Liver (tissue), 9 donors: Measurements from ENCODE around the gene ACIN1. TPM values are rescaled to one million over a fixed set of nuclear protein-coding genes. Genes with fewer than 3 reads are reported as not detected.

Source experiments
- DNase-seq: peaks from one replicate; pipeline ENCODE4 v3.0.0-alpha.2; 2017; ENCODE audit warnings: low spot score
- H3K27ac ChIP-seq, 2 donors: one replicate each; pipeline ENCODE4 v1.7.0; 2013; ENCODE audit warnings: inconsistent platforms in 2 of 2, low read length in 2 of 2, control low read depth in 1 of 2, low read depth in 1 of 2, mild to moderate bottlenecking in 1 of 2
- H3K27me3 ChIP-seq, 4 donors: one replicate each; pipeline versions ENCODE4 v1.6.1 to v1.7.0; 2013; ENCODE audit warnings: low read length in 3 of 4, inconsistent platforms in 1 of 4, mild to moderate bottlenecking in 1 of 4, moderate library complexity in 1 of 4; ENCODE audit not compliant: control insufficient read depth in 4 of 4, insufficient read depth in 4 of 4
- H3K36me3 ChIP-seq, 4 donors: one replicate each; pipeline versions ENCODE4 v1.6.1 to v1.7.0; 2013; ENCODE audit warnings: low read length in 3 of 4, mild to moderate bottlenecking in 3 of 4, low read depth in 1 of 4, moderate library complexity in 1 of 4; ENCODE audit not compliant: control insufficient read depth in 4 of 4, insufficient read depth in 3 of 4
- H3K4me1 ChIP-seq, 4 donors: one replicate each; pipeline versions ENCODE4 v1.6.1 to v1.7.0; 2013; ENCODE audit warnings: low read length in 3 of 4, mild to moderate bottlenecking in 3 of 4, moderate library complexity in 1 of 4; ENCODE audit not compliant: control insufficient read depth in 4 of 4, insufficient read depth in 4 of 4
- H3K4me3 ChIP-seq, 3 donors: one replicate each; pipeline versions ENCODE4 v1.6.1 to v1.7.0; 2013; ENCODE audit warnings: low read length in 3 of 3, control low read depth in 1 of 3, low read depth in 1 of 3, mild to moderate bottlenecking in 1 of 3
- H3K9ac ChIP-seq, 2 donors: one replicate each; pipeline ENCODE4 v1.7.0; 2013; ENCODE audit warnings: low read length in 2 of 2, mild to moderate bottlenecking in 2 of 2, moderate library complexity in 2 of 2, control low read depth in 1 of 2, low read depth in 1 of 2
- H3K9me3 ChIP-seq, 4 donors: one replicate each; pipeline versions ENCODE4 v1.6.1 to v1.7.0; 2013; ENCODE audit warnings: low read length in 3 of 4; ENCODE audit not compliant: control insufficient read depth in 4 of 4
- EGR1 ChIP-seq, 2 donors: IDR thresholded peaks; 2 replicates each; pipeline ENCODE4 v1.6.1; 2016 to 2018; ENCODE audit warnings: antibody characterized with exemption in 2 of 2, low read depth in 2 of 2
- FOXA1 ChIP-seq: IDR thresholded peaks from 2 replicates; pipeline ENCODE4 v1.6.1; 2016; ENCODE audit warnings: antibody characterized with exemption
- GABPA ChIP-seq, 2 donors: IDR thresholded peaks in 1 of 2; conservative IDR thresholded peaks in 1 of 2; 2 replicates each; pipeline ENCODE4 v1.6.1; 2016; ENCODE audit warnings: antibody characterized with exemption in 2 of 2, mild to moderate bottlenecking in 1 of 2, moderate library complexity in 1 of 2
- HNF4A ChIP-seq, 2 donors: conservative IDR thresholded peaks; 2 replicates each; pipeline ENCODE4 v1.6.1; 2016; ENCODE audit warnings: antibody characterized with exemption in 2 of 2, mild to moderate bottlenecking in 2 of 2
- HNF4G ChIP-seq: IDR thresholded peaks from 2 replicates; pipeline ENCODE4 v1.6.1; 2016; ENCODE audit warnings: antibody characterized with exemption
- JUND ChIP-seq, 2 donors: IDR thresholded peaks; 2 replicates each; pipeline ENCODE4 v1.6.1; 2016; ENCODE audit warnings: antibody characterized with exemption in 2 of 2
- NR2F2 ChIP-seq: IDR thresholded peaks from 2 replicates; pipeline ENCODE4 v1.6.1; 2016; ENCODE audit warnings: antibody characterized with exemption
- RAD21 ChIP-seq, 2 donors: IDR thresholded peaks; 2 replicates each; pipeline ENCODE4 v1.6.1; 2016; ENCODE audit warnings: antibody characterized with exemption in 2 of 2, mild to moderate bottlenecking in 2 of 2
- RXRA ChIP-seq, 2 donors: IDR thresholded peaks; 2 replicates each; pipeline ENCODE4 v1.6.1; 2017 to 2018; ENCODE audit warnings: antibody characterized with exemption in 2 of 2, mild to moderate bottlenecking in 1 of 2
- SP1 ChIP-seq: IDR thresholded peaks from 2 replicates; pipeline ENCODE4 v1.6.1; 2018; ENCODE audit warnings: antibody characterized with exemption, mild to moderate bottlenecking
- TAF1 ChIP-seq: conservative IDR thresholded peaks from 2 replicates; pipeline ENCODE4 v1.6.1; 2016; ENCODE audit warnings: antibody characterized with exemption, mild to moderate bottlenecking
- YY1 ChIP-seq: IDR thresholded peaks from 2 replicates; pipeline ENCODE4 v1.6.1; 2016; ENCODE audit warnings: antibody characterized with exemption, mild to moderate bottlenecking
- WGBS: extraction: QIAGEN DNeasy Blood & Tissue Kit; methylation state at CpG from one replicate; pipeline ENCODE4 v1.1.7; 2013; 5-methylcytosine and 5-hydroxymethylcytosine counted together
- polyA plus RNA-seq, 2 donors: library from polyadenylated mRNA; stranded (reverse) in 1 of 2; unstranded in 1 of 2; fragments of 200-250 nt in 1 of 2; fragments of >200 nt in 1 of 2; fragmentation: Nextera tagmentation in 1 of 2; extraction: Ambion mirVana in 1 of 2; gene quantifications; one replicate each; pipeline versions ENCODE4 v1.2.1 to v1.2.3, GENCODE V29; 2013 to 2015
- total RNA-seq, 2 donors: library from RNA; depleted of rRNA; stranded (reverse); fragments of >200 nt; gene quantifications; one replicate each; pipeline ENCODE4 v1.2.3, GENCODE V29; 2014
- TF ChIP-seq, protein P1 (sequence below): IDR thresholded peaks from 2 replicates; pipeline ENCODE4 v1.6.1; 2016; ENCODE audit warnings: antibody characterized with exemption, mild to moderate bottlenecking
- TF ChIP-seq, protein P2 (sequence below): IDR thresholded peaks from 2 replicates; pipeline ENCODE4 v1.6.1; 2016; ENCODE audit warnings: antibody characterized with exemption
- TF ChIP-seq, protein P3 (sequence below): fragments of 150-350 bp; IDR thresholded peaks from 2 replicates; pipeline ENCODE4 v1.5.1; 2017; ENCODE audit warnings: improper control_type of control experiment, low read depth, low read length; ENCODE audit not compliant: missing input control
- TF ChIP-seq, protein P4 (sequence below): IDR thresholded peaks from 2 replicates; pipeline ENCODE4 v1.6.1; 2016; ENCODE audit warnings: antibody characterized with exemption
- TF ChIP-seq, protein P5 (sequence below): IDR thresholded peaks from 2 replicates; pipeline ENCODE4 v1.6.1; 2016; ENCODE audit warnings: antibody characterized with exemption
- donor health status: healthy.
- donor health status: healthy.
- donor health status: healthy.
- donor health status: healthy.
- donor health status: healthy.

Gene ACIN1
- total and polyA plus RNA-seq, 4 donors: 8.1 to 50.6 (median 37.1) TPM

DNA sequence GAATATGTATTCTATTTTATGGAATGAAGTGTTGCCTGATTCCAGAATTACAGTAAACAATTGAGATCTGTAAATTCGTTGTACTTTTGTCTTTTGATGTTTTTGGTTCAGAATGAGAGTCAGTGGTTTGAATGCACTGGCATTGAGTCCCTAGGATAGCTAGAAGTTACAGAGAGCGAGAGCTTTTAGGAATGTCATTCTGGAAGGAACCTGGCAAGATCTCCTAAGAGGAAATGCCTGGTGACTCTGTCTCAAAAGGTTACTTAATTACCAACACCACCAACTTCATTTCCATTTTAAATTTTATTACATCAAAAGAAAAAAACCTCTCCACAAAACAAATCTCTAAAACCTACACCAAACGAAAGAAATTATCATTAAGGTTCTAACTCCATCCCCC is 30.1 kb upstream of the ACIN1 start:
- 56% methylated on average over 3 of the region's 3 CpGs for whole genome bisulfite sequencing
- TF ChIP-seq RAD21 (IDR thresholded peaks at IDR 0.05) (no peak), HNF4A (conservative IDR thresholded peaks at IDR 0.05) (no peak), SP1 (no peak)
- TF ChIP-seq, protein P1, sequence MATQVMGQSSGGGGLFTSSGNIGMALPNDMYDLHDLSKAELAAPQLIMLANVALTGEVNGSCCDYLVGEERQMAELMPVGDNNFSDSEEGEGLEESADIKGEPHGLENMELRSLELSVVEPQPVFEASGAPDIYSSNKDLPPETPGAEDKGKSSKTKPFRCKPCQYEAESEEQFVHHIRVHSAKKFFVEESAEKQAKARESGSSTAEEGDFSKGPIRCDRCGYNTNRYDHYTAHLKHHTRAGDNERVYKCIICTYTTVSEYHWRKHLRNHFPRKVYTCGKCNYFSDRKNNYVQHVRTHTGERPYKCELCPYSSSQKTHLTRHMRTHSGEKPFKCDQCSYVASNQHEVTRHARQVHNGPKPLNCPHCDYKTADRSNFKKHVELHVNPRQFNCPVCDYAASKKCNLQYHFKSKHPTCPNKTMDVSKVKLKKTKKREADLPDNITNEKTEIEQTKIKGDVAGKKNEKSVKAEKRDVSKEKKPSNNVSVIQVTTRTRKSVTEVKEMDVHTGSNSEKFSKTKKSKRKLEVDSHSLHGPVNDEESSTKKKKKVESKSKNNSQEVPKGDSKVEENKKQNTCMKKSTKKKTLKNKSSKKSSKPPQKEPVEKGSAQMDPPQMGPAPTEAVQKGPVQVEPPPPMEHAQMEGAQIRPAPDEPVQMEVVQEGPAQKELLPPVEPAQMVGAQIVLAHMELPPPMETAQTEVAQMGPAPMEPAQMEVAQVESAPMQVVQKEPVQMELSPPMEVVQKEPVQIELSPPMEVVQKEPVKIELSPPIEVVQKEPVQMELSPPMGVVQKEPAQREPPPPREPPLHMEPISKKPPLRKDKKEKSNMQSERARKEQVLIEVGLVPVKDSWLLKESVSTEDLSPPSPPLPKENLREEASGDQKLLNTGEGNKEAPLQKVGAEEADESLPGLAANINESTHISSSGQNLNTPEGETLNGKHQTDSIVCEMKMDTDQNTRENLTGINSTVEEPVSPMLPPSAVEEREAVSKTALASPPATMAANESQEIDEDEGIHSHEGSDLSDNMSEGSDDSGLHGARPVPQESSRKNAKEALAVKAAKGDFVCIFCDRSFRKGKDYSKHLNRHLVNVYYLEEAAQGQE: no peak
- TF ChIP-seq, protein P2, sequence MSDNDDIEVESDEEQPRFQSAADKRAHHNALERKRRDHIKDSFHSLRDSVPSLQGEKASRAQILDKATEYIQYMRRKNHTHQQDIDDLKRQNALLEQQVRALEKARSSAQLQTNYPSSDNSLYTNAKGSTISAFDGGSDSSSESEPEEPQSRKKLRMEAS: no peak
- TF ChIP-seq, protein P3, sequence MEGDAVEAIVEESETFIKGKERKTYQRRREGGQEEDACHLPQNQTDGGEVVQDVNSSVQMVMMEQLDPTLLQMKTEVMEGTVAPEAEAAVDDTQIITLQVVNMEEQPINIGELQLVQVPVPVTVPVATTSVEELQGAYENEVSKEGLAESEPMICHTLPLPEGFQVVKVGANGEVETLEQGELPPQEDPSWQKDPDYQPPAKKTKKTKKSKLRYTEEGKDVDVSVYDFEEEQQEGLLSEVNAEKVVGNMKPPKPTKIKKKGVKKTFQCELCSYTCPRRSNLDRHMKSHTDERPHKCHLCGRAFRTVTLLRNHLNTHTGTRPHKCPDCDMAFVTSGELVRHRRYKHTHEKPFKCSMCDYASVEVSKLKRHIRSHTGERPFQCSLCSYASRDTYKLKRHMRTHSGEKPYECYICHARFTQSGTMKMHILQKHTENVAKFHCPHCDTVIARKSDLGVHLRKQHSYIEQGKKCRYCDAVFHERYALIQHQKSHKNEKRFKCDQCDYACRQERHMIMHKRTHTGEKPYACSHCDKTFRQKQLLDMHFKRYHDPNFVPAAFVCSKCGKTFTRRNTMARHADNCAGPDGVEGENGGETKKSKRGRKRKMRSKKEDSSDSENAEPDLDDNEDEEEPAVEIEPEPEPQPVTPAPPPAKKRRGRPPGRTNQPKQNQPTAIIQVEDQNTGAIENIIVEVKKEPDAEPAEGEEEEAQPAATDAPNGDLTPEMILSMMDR: no peak
- Histone ChIP-seq H3K4me1 (peaks cover 0 to 5% (median 2%) of the 10 kb centered on the region in 4 donors), H3K36me3 (no peaks in the 10 kb centered on the region), H3K9me3 (no peaks in the 10 kb centered on the region), H3K9ac (no peak overlapping the region), H3K27me3 (no peaks in the 10 kb centered on the region), H3K27ac (no peak overlapping the region), H3K4me3 (no peak overlapping the region)
- no peak for DNase-seq

DNA sequence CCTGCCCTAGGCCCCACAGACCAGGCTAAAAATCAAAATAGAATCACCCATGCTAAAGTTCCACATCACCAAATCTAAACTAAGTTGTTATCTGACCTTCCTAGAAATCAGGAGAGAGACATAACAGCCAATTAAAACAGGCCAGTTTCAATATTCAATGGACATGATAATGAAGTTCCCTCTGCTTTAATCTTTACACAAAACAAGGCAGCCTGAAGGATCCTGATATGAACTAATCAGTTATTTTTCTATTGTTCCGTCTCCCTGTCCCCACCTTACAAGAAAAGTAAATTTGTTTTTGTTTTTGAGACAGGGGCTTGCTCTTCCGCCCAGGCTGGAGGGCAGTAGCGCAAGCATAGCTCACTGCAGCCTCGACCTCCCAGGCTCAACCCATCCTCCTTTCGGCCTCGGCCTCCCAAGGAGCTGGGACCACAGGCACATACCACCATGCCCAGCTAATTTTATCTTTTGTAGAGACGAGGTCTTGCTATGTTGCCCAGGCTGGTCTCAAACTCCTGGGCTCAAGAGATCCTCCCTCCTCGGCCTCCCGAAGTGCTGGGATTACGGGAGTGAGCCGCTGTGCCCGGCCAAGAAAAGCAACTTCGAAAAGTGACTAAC is 29.5 kb upstream of the ACIN1 start:
- no peak for DNase-seq
- H3K4me3 ChIP-seq: no peak overlapping the region
- H3K9ac ChIP-seq: no peak overlapping the region
- TF ChIP-seq, protein P4, sequence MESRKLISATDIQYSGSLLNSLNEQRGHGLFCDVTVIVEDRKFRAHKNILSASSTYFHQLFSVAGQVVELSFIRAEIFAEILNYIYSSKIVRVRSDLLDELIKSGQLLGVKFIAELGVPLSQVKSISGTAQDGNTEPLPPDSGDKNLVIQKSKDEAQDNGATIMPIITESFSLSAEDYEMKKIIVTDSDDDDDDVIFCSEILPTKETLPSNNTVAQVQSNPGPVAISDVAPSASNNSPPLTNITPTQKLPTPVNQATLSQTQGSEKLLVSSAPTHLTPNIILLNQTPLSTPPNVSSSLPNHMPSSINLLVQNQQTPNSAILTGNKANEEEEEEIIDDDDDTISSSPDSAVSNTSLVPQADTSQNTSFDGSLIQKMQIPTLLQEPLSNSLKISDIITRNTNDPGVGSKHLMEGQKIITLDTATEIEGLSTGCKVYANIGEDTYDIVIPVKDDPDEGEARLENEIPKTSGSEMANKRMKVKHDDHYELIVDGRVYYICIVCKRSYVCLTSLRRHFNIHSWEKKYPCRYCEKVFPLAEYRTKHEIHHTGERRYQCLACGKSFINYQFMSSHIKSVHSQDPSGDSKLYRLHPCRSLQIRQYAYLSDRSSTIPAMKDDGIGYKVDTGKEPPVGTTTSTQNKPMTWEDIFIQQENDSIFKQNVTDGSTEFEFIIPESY: no peak
- TF ChIP-seq RXRA (IDR thresholded peaks at IDR 0.05) (no peak), TAF1 (no peak), GABPA (IDR thresholded peaks at IDR 0.05 in 1 of 2, conservative IDR thresholded peaks at IDR 0.05 in 1 of 2) (no peak), EGR1 (IDR thresholded peaks at IDR 0.05; ENCODE audit: low read depth in 2 of 2) (no peak), NR2F2 (no peak), YY1 (no peak), SP1 (no peak), FOXA1 (no peak), JUND (IDR thresholded peaks at IDR 0.05) (no peak), HNF4G (no peak), HNF4A (conservative IDR thresholded peaks at IDR 0.05) (no peak)
- TF ChIP-seq, protein P1: no peak
- TF ChIP-seq, protein P2: no peak
- TF ChIP-seq, protein P3: no peak
- TF ChIP-seq, protein P5, sequence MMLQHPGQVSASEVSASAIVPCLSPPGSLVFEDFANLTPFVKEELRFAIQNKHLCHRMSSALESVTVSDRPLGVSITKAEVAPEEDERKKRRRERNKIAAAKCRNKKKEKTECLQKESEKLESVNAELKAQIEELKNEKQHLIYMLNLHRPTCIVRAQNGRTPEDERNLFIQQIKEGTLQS: no peak
- no peaks in the 10 kb centered on the region for H3K27me3 ChIP-seq
- H3K27ac ChIP-seq: no peak overlapping the region
- WGBS: 88% methylated on average over 13 of the region's 13 CpGs
- no peaks in the 10 kb centered on the region for H3K9me3 ChIP-seq
- peaks cover 0 to 5% (median 2%) of the 10 kb centered on the region in 4 donors for H3K4me1 ChIP-seq
- no peaks in the 10 kb centered on the region for H3K36me3 ChIP-seq
